Forelimb muscle (tissue), 1 donor: Measurements from ENCODE around the gene GPR143. TPM values are rescaled to one million over a fixed set of nuclear protein-coding genes. Genes with fewer than 3 reads are reported as not detected.

Experiments
- polyA plus RNA-seq: library from polyadenylated mRNA; unstranded; fragments of 120-200 nt; gene quantifications from one replicate; pipeline ENCODE4 v1.2.1, GENCODE V29; 2013; ENCODE audit not compliant: insufficient read length

Gene GPR143
- polyA plus RNA-seq, 1 donor: 0.87 TPM

Other genes with a start within 250 kb of the GPR143 start
- gene SHROOM2, start 20.6 kb upstream of the GPR143 start, polyA plus RNA-seq: 1.7 TPM
- gene CLDN34, start 201.5 kb upstream of the GPR143 start, polyA plus RNA-seq: not detected